DMS79 treated with DMSO at 0.1 percent for 48 hours (cell line): Measurements from ENCODE around the gene GPBAR1.
A peak's percentile ranks its signal among the peaks of the same experiment; 100 is the strongest.

ENCODE experiments used
- DNase-seq: peaks from one replicate; lab custom pipeline; 2025; lab: John Stamatoyannopoulos, UW

GPBAR1 gene

DNA sequence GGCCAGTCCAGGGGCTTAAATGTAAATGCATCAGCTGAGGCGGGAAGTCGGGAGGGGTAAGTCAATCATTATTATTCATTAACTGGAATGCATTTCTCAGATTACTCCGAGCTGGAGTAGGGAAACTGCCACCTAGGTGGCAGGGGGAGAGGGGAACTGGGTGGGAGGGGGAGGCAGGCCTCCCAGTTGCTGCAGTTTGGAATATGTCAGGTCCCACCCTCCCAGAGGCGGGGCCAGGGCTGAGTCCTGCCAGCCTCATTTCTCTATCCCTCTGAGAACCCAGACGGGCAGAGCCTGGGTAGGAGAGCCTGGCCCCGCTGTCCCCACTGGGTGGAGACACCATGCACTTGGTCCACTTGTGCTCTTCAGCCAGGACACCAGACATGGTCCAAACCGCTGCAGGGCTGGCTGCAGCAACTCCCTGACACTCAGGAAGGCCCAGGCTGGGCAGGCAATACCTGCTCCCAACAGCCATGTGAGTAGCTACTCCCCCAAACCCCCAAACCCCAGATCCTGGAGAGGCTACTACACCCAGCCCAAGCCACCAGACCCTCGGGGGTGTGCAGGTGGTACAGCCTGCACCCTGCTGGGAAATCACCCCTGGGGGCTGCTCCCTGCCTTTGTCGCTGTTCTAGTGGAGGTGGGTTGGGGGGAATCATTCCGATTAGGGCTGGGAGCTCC is at the start of gene GPBAR1:
Gene GPBAR1, plus strand, starts transcription at position 274 of the 681 bp plus-strand sequence. CDS start 1,710 bp downstream, outside the sequence.
- no peak for DNase-seq

DNA sequence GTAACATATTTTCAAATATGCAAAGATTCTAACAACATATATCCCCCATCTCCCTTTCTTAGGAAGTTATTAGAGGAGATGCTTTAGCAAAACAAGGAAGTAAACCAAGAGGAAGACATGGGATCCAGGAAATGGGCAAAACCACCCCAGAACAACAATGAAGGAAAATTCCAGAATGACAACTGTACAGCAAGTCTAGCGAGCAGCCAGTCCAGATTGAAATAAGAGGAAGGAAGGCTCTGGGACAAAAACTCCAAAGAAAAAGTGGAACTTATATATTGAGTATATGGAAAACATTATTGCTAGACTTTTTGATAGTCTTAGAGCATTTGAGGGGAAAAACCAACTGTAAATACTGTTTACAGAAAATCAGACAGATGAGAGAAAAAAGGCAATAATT is 46.7 kb upstream of the GPBAR1 start:
- DNase-seq = no peak

- peak; percentile 67 for DNase-seq
Measured at GRCh38 chr2:218216336-218216673, 44.5 kb upstream of the GPBAR1 start.

DNA sequence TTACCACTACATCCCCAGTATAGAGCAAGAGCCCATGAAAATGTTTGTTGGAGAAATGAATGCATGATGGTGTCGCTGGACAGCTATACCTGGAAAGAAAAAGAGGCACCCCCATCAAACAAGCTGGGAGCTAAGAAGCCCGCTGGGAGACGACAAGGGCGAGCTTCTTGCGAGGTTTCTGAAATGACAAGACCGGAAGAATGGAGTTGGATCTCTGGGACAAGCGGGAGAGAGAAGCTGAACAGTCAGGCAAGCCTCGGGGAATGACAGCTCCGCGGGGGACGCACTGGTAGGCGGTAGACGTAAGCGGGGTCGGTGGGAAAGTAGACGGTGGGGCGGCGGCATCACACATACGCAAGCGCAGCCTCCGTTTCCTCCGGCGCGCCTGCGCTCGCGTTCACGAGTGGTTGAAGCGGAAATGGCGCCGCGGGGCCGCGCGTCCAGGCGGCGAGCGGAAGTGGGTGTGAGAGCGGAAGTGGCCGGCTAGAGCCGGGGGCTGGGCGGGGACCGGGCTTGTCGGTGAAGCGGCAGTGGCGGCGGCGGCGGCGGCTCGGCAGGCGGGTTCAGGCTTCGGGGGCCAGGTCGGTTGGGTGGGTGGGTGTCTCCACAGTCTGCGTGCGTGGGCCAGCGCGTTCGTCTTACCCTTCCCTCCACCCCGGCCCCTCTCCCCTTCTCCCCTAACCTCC is 44.0 kb upstream of the GPBAR1 start, which contains the start of gene ARPC2:
Gene ARPC2, plus strand, starts transcription at position 516 of the 686 bp plus-strand sequence. CDS start 282 bp downstream, outside the sequence.
- peak; percentile 86 for DNase-seq

- DNase-seq = peak; percentile 12
Measured at GRCh38 chr2:218217360-218218267, 43.2 kb upstream of the GPBAR1 start.

DNA sequence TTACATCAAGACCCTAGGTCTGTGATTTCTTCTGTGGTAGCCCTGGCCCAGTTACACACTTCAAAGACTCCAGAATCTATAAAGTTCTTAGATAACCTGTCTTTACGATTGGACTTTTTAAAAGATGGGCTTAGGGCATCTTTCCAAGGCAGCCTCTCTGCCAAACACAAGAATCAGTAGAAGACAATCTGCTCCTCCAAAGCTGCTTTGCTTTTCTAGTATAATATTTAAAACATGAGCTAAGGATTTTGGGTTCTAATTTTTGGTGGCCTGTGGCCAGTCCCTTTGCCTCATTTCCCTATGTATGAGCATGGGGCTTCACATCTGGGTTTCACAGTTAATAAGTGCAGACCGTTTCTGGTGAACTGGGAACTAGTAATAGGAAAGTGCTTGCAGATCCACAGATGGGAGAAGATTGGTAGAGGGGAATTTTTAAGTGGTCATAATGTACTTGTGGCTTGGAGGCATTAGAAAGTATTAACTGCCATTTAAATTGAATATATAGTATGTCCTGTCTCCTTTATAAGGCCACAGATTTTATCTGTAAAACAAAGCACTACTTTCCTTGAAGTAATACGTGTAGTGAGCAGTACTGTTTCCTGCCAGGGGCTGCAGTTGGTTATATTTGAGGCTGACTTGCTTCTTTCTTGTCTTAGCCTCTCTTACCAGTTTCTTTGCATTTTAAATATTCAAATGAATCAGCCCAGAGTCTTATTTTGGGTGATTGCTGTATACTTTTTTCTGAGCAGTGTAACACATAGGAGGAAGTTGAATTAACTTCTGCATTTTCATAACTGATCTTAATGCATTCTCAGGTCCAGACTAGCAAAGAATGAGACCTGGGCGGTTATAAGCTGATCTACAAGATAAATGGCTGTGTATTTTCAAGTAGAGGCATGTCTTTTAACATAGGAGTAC is 42.3 kb upstream of the GPBAR1 start:
- DNase-seq = no peak

DNA sequence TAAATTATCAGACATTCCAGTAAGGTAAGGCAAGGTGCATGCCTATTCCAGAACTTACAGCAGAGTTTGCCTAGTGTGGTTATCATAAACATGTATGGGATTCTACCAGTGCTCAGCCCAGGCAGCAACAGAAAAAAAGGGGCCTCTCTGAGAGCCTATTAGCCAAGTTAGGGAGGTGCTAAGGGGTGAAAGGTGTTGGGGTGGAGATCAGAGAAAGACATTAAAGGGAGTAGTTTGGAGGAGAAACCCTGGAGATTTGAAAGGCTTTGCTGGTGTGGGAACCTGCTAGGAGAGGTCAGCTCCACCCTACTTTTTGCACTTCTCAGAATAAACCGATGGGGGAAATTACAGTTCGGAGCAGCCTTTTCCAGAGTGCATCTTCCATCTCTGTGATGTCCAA is 40.9 kb upstream of the GPBAR1 start:
- DNase-seq = no peak

DNA sequence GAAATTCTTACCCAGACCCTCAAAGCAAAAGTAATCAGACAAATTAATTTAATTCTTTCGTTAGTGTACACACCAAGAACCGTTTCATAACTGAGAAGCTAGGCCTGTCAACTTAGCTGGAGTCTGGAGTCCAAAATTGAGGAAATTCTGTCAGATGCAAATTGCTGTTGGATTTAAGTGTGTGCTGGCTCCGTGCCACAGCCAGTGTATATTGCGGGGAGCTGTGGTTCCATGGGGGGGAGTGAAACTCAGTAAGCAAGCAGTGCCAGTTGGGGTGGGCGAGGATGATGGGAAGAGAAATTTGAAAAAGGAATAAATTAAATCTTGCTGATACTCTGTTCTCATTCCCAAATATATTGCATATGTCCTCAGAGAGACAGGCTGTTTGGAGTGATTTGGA is 39.8 kb upstream of the GPBAR1 start:
- DNase-seq = no peak

DNA sequence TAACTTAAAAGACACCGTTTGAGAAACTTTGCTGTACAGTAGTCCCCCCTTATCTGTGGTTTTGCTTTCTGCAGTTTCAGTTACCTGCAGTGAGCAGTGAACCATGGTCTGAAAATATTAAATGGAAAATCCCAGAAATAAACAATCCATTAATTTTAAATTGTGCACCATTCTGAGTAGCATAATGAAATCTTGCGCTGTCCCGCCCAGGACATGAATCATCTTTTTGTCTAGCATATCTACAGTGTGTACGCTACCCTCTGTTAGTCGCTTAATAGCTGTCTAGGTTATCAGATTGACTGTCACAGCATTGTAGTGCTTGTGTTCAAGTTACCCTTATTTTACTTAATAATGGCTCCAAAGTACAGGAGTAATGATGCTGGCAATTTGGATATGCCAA is 37.8 kb upstream of the GPBAR1 start:
- DNase-seq = no peak

GRCh38 chr2:218224186-218224585 is 36.6 kb upstream of the GPBAR1 start:
- DNase-seq = no peak

DNA sequence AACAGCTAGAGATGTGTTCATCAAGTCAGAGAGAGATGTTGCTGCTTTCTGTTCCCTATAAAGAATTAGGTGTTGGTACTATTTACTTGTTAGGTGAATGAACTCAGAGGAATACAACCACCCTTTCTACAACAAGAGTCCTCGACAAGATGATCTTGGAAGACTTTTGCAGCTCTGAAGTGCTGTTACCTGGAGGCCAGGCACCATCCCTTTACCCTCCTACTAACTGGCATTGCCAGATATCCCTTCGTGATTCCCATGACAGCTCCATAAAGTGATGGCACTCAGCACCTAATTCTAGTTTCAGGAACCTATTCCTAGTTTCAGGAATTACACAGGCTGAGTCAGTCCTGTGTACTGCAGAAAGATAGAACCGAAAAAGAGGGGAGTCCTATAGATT is 33.9 kb upstream of the GPBAR1 start:
- no peak for DNase-seq

DNA sequence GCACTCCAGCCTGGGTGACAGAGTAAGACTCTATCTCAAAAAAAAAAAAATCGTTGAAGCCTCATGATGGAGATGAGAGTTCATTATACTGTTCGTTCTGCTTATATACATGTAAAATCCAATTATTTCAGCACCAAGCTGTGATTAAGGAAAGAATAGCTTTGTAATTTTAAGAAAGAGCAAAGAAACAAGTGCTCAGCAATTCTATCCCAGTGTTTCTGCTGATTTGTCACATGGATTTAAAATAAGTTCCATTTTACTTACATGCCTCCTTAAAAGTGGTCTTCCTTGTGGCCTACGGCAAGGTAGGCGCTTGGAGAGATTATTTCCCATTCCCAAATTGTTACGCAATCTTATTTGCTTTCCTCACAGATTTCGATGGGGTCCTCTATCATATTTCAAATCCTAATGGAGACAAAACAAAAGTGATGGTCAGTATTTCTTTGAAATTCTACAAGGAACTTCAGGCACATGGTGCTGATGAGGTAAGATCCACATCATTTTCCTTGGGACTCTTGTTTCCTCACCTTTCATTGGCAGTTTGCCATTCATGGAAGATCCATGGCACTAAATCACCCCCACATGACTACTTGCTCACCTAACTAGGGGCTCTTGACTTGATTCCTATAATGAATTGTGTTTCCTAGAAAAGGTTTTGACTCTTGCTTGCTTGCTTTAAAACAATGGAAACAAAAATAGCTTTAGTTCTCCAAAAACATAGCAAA is 32.3 kb upstream of the GPBAR1 start:
- DNase-seq = no peak

- DNase-seq = no peak
Measured at GRCh38 chr2:218229239-218229638, 31.6 kb upstream of the GPBAR1 start.

DNA sequence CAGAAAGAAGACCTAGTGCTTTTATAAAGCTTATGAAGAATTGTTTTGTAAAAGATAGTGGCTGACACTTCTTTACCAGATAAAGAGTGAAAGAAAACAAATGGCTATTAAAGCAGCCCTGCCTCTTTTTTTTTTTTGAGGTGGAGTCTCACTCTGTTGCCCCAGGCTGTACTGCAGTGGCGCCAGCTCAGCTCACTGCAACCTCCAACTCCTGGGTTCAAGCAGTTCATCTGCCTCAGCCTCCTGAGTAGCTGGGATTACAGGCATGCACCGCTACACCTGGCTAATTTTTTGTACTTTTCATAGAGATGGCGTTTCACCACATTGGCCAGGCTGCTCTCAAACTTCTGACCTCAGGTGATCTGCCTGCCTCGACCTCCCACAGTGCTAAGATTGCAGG is 31.0 kb upstream of the GPBAR1 start:
- DNase-seq = no peak

- no peak for DNase-seq
Measured at GRCh38 chr2:218230882-218231281, 29.9 kb upstream of the GPBAR1 start.

GRCh38 chr2:218233543-218233942 is 27.3 kb upstream of the GPBAR1 start:
- no peak for DNase-seq

DNA sequence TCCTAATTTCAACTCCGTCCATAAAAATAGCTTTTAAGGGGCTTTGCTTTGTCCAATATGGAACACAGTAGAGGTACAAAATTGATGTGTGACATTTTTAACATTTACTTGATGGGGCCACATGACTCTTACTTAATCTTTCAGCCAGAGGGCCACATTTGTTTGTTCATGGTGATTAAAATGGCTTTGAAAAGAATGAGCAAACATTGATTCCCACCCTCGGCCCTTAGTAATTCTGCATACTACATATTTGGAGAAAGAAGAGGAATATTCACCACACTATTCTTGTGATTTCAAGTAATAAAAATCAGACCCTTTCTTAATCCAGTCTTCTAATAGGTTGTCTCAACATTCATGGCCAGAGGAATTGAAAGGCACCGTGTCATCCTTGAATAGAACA is 26.3 kb upstream of the GPBAR1 start:
- no peak for DNase-seq

GRCh38 chr2:218235017-218235416 is 25.8 kb upstream of the GPBAR1 start:
- DNase-seq = no peak

GRCh38 chr2:218236829-218237228 is 24.0 kb upstream of the GPBAR1 start:
- no peak for DNase-seq

DNA sequence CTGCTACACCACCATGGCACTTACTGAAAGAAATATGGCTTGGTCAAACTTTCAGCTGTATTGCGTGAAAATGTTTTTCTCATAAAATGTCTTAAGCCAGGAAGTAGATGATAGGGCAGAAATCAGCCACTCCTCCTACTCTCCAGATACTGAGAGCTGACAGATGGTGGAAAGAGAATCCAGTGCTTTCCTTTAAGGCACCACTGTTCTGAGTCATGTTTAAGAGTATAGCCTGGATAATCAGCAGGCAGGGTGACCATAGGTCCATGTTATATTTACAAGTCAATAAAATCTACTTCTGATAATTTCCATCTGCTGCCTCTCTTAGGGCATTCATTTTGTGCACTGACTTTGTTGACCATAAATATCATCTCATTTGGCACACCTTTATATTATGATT is 21.9 kb upstream of the GPBAR1 start:
- DNase-seq = no peak

GRCh38 chr2:218244204-218244603 is 16.6 kb upstream of the GPBAR1 start:
- no peak for DNase-seq
